GM12872 (cell line): ENCODE measurements around the gene SETD7.

ENCODE experiments used
- CTCF ChIP-seq: IDR thresholded peaks from 3 replicates; pipeline ENCODE4 v1.5.1; 2011; ENCODE audit warnings: low read depth, mild to moderate bottlenecking, low read length, moderate library complexity; ENCODE audit not compliant: insufficient read depth

SETD7 gene

GRCh38 chr4:139584784-139585183 lies 28.8 kb upstream of the SETD7 start:
- no peak for TF ChIP-seq CTCF

GRCh38 chr4:139584013-139584412 lies 28.0 kb upstream of the SETD7 start:
- TF ChIP-seq CTCF: no peak

GRCh38 chr4:139582044-139582443 lies 26.0 kb upstream of the SETD7 start:
- no peak for TF ChIP-seq CTCF

GRCh38 chr4:139581096-139581495 lies 25.1 kb upstream of the SETD7 start:
- TF ChIP-seq CTCF: no peak

- TF ChIP-seq CTCF: no peak
Measured at GRCh38 chr4:139576219-139576618, 20.2 kb upstream of the SETD7 start.

- TF ChIP-seq CTCF: no peak
Measured at GRCh38 chr4:139575072-139575471, 19.1 kb upstream of the SETD7 start.

- no peak for TF ChIP-seq CTCF
Measured at GRCh38 chr4:139574641-139575040, 18.6 kb upstream of the SETD7 start.
